PC-9 (cell line): ENCODE results near the gene LMNTD2.

Source experiments
- EZH2 ChIP-seq: fragments of 200-600 bp; sonication (generic); IDR thresholded peaks from 2 replicates; pipeline ENCODE4 v1.8.0; 2017; ENCODE audit warnings: antibody characterized with exemption, low read depth
- TF ChIP-seq, protein P1 (sequence below): fragments of 200-600 bp; sonication (generic); conservative IDR thresholded peaks from 2 replicates; pipeline ENCODE4 v1.6.1; 2017; ENCODE audit warnings: mixed run types, antibody characterized with exemption, mild to moderate bottlenecking, moderate library complexity

DNA sequence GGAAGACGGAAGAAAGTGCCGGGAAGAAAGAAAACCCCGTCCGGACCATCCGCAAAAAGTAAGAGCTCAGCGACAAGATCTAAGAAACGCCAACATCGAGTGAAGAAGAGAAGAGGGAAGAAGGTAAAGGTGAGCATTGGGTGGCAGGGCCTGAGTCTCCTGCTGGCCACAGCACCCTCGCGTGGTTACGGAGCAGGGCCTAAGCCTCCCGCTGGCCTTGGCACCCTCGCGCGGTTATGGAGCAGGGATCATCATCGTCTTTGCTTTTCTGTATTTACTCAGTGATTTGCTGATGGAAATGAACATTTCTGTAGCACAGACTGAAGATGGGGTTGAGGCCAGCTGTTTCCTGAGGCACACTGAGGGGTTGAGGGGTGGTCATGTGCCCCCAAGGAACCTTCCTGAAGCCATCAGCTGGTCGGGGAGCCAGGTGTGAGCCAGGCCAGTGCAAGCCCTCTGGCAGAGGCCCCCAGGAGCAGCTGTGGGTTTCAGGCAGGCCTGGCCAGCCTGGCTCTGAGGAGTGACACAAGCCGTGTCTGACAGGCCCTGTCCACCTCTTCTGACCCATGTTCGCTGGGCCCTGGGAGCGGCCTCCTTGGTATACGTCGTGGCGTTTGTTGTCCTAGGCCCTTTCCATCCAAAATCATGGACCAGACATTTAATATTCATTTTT lies 41.2 kb upstream of the LMNTD2 start:
- TF ChIP-seq, protein P1, sequence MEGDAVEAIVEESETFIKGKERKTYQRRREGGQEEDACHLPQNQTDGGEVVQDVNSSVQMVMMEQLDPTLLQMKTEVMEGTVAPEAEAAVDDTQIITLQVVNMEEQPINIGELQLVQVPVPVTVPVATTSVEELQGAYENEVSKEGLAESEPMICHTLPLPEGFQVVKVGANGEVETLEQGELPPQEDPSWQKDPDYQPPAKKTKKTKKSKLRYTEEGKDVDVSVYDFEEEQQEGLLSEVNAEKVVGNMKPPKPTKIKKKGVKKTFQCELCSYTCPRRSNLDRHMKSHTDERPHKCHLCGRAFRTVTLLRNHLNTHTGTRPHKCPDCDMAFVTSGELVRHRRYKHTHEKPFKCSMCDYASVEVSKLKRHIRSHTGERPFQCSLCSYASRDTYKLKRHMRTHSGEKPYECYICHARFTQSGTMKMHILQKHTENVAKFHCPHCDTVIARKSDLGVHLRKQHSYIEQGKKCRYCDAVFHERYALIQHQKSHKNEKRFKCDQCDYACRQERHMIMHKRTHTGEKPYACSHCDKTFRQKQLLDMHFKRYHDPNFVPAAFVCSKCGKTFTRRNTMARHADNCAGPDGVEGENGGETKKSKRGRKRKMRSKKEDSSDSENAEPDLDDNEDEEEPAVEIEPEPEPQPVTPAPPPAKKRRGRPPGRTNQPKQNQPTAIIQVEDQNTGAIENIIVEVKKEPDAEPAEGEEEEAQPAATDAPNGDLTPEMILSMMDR, result no peak
- no peak for TF ChIP-seq EZH2
